WTC11 (cell line): ENCODE measurements around the gene RNF115. TPM values are rescaled to one million over a fixed set of nuclear protein-coding genes. Genes with fewer than 3 reads are reported as not detected.

Experiments
- ATAC-seq: fragments of 200-7000 bp; cut with Tn5 transposase; 2 replicates; pipeline ENCODE4 v1.10.0; 2021; ENCODE audit warnings: mild to moderate bottlenecking, moderate library complexity
- CTCF ChIA-PET: fragments of 300-600 bp; sonication (Branson Sonifier 250); formaldehyde crosslinking; loops from one replicate; lab custom pipeline; 2021; ENCODE audit warnings: antibody characterized with exemption; lab: Charles Lee
- POLR2A ChIA-PET: fragments of 350-600 bp; sonication (Branson Sonifier 250); formaldehyde crosslinking; loops from one replicate; lab custom pipeline; 2021; ENCODE audit warnings: antibody characterized with exemption; lab: Charles Lee
- DNase-seq: peaks from one replicate; pipeline ENCODE4 v3.0.0; 2021; ENCODE audit warnings: low spot score
- H3K27ac Mint-ChIP-seq: 2 replicates; pipeline ENCODE4 v1.8.0; 2021; ENCODE audit warnings: mixed read lengths
- H3K27me3 Mint-ChIP-seq: 2 replicates; pipeline ENCODE4 v1.8.0; 2021; ENCODE audit warnings: low read depth, mild to moderate bottlenecking, moderate library complexity, mixed read lengths
- H3K36me3 Mint-ChIP-seq: 2 replicates; pipeline ENCODE4 v1.8.0; 2021; ENCODE audit warnings: mixed read lengths
- H3K4me1 Mint-ChIP-seq: 2 replicates; pipeline ENCODE4 v1.8.0; 2022; ENCODE audit warnings: mixed read lengths
- H3K4me3 Mint-ChIP-seq: 2 replicates; pipeline ENCODE4 v1.8.0; 2021; ENCODE audit warnings: mild to moderate bottlenecking, moderate library complexity, mixed read lengths
- H3K9me3 Mint-ChIP-seq: 2 replicates; pipeline ENCODE4 v1.8.0; 2021; ENCODE audit warnings: mixed read lengths
- CREM ChIP-seq: sonication (generic); formaldehyde crosslinking; IDR thresholded peaks from 2 replicates; pipeline ENCODE4 v1.8.1; 2022; ENCODE audit warnings: mild to moderate bottlenecking, missing genetic modification reagents, moderate library complexity
- EMX1 ChIP-seq: fragments of 250-450 bp; sonication (Bioruptor Pico); IDR thresholded peaks from 2 replicates; pipeline ENCODE4 v1.8.0; 2021; ENCODE audit warnings: mild to moderate bottlenecking
- ETV6 ChIP-seq: sonication (generic); formaldehyde crosslinking; IDR thresholded peaks from 2 replicates; pipeline ENCODE4 v1.8.1; 2022; ENCODE audit warnings: mild to moderate bottlenecking, missing genetic modification reagents
- FOXK1 ChIP-seq: sonication (generic); formaldehyde crosslinking; IDR thresholded peaks from 2 replicates; pipeline ENCODE4 v1.8.0; 2022; ENCODE audit warnings: mild to moderate bottlenecking, moderate library complexity, missing genetic modification reagents
- JAZF1 ChIP-seq: fragments of 250-450 bp; sonication (Bioruptor Pico); IDR thresholded peaks from 2 replicates; pipeline ENCODE4 v1.9.0; 2021; ENCODE audit warnings: moderate library complexity, mild to moderate bottlenecking, inconsistent platforms
- KAT7 ChIP-seq: sonication (generic); formaldehyde crosslinking; IDR thresholded peaks from 2 replicates; pipeline ENCODE4 v1.8.1; 2023; ENCODE audit warnings: missing genetic modification reagents, mild to moderate bottlenecking, borderline replicate concordance
- NR2C2 ChIP-seq: sonication (generic); formaldehyde crosslinking; IDR thresholded peaks from 2 replicates; pipeline ENCODE4 v1.8.0; 2022; ENCODE audit warnings: mild to moderate bottlenecking, missing genetic modification reagents
- RELA ChIP-seq: sonication (generic); formaldehyde crosslinking; IDR thresholded peaks from 2 replicates; pipeline ENCODE4 v1.8.1; 2022; ENCODE audit warnings: missing genetic modification reagents, mild to moderate bottlenecking, borderline replicate concordance
- ZNF232 ChIP-seq: sonication (generic); formaldehyde crosslinking; IDR thresholded peaks from 2 replicates; pipeline ENCODE4 v1.8.0; 2022; ENCODE audit warnings: mild to moderate bottlenecking, missing genetic modification reagents
- ZNF423 ChIP-seq: fragments of 250-450 bp; sonication (Bioruptor Pico); IDR thresholded peaks from 2 replicates; pipeline ENCODE4 v2.1.2; 2022; ENCODE audit warnings: mild to moderate bottlenecking, moderate library complexity
- total RNA-seq: library from RNA; stranded (reverse); gene quantifications from 3 replicates; pipeline ENCODE4 v1.2.3, GENCODE V29; 2021
- TF ChIP-seq, protein P1 (sequence below): sonication (generic); formaldehyde crosslinking; conservative IDR thresholded peaks from 2 replicates; pipeline ENCODE4 v1.8.1; 2023; ENCODE audit warnings: mild to moderate bottlenecking, low read depth, missing genetic modification reagents, moderate library complexity
- TF ChIP-seq, protein P2 (sequence below): fragments of 200-600 bp; IDR thresholded peaks from 2 replicates; pipeline ENCODE4 v1.8.0; 2022; ENCODE audit warnings: antibody characterized with exemption
- TF ChIP-seq, protein P3 (sequence below): sonication (generic); formaldehyde crosslinking; IDR thresholded peaks from 2 replicates; pipeline ENCODE4 v1.8.0; 2022; ENCODE audit warnings: missing genetic modification reagents
- TF ChIP-seq, protein P4 (sequence below): fragments of 250-450 bp; sonication (Bioruptor Pico); IDR thresholded peaks from 2 replicates; pipeline ENCODE4 v1.9.0; 2021; ENCODE audit warnings: moderate library complexity, mild to moderate bottlenecking, inconsistent platforms, borderline replicate concordance

Gene RNF115
- total RNA-seq, 1 experiment from 2014 or later, result 8.1 TPM

DNA sequence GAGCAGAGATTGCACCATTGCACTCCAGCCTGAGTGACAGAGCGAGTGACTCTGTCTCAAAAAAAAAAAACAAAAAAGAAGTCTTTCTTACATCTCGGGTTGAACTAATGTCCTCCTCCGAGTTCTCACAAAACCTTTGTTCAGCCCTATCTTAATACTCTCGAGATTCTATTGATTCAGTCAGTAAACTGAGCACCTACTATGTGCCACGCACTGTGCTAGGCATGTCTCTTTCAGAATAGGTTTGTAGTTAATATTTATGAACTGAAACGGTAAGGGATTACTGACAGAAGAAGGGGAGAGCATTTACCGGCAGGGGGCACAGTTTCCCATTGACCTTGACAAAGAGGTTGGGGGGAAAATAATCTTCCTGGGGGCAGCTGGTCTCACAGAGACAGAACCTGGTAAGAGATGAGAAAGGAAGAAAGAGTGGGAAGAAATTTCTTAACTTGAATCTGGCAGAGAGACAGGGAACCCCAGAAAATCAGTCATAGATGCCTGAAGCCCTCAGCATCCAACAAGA lies 31.6 kb upstream of the RNF115 start (continued):
- TF ChIP-seq, protein P1, sequence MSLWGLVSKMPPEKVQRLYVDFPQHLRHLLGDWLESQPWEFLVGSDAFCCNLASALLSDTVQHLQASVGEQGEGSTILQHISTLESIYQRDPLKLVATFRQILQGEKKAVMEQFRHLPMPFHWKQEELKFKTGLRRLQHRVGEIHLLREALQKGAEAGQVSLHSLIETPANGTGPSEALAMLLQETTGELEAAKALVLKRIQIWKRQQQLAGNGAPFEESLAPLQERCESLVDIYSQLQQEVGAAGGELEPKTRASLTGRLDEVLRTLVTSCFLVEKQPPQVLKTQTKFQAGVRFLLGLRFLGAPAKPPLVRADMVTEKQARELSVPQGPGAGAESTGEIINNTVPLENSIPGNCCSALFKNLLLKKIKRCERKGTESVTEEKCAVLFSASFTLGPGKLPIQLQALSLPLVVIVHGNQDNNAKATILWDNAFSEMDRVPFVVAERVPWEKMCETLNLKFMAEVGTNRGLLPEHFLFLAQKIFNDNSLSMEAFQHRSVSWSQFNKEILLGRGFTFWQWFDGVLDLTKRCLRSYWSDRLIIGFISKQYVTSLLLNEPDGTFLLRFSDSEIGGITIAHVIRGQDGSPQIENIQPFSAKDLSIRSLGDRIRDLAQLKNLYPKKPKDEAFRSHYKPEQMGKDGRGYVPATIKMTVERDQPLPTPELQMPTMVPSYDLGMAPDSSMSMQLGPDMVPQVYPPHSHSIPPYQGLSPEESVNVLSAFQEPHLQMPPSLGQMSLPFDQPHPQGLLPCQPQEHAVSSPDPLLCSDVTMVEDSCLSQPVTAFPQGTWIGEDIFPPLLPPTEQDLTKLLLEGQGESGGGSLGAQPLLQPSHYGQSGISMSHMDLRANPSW (CRISPR knock-in tag), result no peak
- TF ChIP-seq CREM (CRISPR knock-in tag) (no peak), ZNF232 (no peak), KAT7 (CRISPR knock-in tag) (no peak), ZNF423 (no peak)

DNA sequence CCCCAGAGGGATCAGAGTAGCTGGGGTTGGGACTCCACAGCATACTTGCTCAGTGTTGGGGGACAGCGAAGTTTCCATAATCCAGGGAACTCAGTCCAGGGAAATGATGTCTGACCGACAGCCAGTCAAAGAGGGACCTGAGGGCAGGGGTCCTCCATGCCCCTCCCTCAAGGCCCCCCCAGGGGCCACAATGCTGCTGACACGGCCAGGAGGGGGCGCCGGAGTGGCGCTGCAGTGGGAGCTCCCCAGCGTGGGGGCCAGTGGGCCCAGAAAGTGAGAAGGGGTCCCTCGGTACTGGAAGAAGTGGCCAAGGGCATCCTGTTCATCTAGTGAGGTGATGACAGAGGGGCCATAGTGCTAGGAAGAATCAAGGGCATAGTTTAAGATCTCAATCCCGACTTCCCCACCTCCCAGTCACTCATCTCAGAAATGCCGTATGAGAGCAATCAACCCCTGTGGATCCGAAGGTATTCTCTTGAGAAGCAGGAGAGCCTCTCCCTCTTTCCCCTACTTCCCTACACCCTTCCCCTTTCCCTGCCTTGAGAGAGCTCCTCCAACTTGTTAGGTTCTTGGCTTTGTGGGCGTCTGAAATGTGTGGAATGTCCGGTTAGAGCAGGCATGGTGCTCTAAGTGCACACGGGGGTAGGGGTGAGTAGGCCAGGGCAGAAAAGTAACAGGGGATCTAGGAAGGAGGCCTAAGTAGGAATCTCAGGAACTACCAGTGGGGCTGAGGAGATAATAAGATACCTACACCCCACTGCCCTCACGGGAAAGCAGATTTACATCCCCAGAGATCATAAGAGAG lies 25.7 kb upstream of the RNF115 start:
- Mint-ChIP-seq H3K9me3 (no peaks in the 10 kb centered on the region), H3K4me3 (no peak overlapping the region), H3K36me3 (peaks cover 47% of the 10 kb centered on the region), H3K4me1 (peaks cover 3% of the 10 kb centered on the region; the same call in 1 of the 2 replicates), H3K27ac (no peak overlapping the region), H3K27me3 (no peaks in the 10 kb centered on the region)
- ATAC-seq, result no peak
- ChIA-PET POLR2A (interaction anchor here (1.2 kb wide), 1 partner anchor 10 kb away, joined by 12 read pairs; the partner anchor contains the start of gene PIAS3), CTCF (interaction anchor here (0.6 to 9.0 kb wide), 15 partner anchors 9 to 183 kb away, joined by 3 to 254 read pairs (median 3); partner anchors contain the start of genes ANKRD34A, ITGA10, PEX11B and PIAS3)
- TF ChIP-seq, protein P2, sequence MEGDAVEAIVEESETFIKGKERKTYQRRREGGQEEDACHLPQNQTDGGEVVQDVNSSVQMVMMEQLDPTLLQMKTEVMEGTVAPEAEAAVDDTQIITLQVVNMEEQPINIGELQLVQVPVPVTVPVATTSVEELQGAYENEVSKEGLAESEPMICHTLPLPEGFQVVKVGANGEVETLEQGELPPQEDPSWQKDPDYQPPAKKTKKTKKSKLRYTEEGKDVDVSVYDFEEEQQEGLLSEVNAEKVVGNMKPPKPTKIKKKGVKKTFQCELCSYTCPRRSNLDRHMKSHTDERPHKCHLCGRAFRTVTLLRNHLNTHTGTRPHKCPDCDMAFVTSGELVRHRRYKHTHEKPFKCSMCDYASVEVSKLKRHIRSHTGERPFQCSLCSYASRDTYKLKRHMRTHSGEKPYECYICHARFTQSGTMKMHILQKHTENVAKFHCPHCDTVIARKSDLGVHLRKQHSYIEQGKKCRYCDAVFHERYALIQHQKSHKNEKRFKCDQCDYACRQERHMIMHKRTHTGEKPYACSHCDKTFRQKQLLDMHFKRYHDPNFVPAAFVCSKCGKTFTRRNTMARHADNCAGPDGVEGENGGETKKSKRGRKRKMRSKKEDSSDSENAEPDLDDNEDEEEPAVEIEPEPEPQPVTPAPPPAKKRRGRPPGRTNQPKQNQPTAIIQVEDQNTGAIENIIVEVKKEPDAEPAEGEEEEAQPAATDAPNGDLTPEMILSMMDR, result peak; percentile 52
- TF ChIP-seq NR2C2 (CRISPR knock-in tag) (no peak), ETV6 (CRISPR knock-in tag) (no peak), EMX1 (no peak)
- TF ChIP-seq, protein P3, sequence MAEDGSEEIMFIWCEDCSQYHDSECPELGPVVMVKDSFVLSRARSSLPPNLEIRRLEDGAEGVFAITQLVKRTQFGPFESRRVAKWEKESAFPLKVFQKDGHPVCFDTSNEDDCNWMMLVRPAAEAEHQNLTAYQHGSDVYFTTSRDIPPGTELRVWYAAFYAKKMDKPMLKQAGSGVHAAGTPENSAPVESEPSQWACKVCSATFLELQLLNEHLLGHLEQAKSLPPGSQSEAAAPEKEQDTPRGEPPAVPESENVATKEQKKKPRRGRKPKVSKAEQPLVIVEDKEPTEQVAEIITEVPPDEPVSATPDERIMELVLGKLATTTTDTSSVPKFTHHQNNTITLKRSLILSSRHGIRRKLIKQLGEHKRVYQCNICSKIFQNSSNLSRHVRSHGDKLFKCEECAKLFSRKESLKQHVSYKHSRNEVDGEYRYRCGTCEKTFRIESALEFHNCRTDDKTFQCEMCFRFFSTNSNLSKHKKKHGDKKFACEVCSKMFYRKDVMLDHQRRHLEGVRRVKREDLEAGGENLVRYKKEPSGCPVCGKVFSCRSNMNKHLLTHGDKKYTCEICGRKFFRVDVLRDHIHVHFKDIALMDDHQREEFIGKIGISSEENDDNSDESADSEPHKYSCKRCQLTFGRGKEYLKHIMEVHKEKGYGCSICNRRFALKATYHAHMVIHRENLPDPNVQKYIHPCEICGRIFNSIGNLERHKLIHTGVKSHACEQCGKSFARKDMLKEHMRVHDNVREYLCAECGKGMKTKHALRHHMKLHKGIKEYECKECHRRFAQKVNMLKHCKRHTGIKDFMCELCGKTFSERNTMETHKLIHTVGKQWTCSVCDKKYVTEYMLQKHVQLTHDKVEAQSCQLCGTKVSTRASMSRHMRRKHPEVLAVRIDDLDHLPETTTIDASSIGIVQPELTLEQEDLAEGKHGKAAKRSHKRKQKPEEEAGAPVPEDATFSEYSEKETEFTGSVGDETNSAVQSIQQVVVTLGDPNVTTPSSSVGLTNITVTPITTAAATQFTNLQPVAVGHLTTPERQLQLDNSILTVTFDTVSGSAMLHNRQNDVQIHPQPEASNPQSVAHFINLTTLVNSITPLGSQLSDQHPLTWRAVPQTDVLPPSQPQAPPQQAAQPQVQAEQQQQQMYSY, result no peak
- peak; percentile 60 for DNase-seq

DNA sequence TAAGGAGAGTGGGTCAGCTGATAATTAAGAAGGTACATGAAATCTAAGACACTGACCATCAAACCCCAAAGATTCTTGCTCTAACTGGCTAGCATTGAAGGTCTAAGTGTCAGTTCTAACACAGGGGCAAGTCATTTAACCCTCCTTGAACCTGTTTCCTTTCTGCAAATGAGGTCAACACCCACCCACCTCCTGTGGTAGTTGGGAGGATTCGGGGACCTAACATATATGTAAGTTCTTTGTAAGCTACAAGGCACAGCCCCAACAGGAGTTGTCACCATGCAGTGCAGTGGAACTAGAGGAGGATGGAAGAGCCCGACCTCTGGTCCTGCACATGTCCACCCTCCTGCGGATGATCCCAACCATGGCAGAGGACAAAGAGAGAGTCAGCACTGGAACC lies 23.9 kb upstream of the RNF115 start:
- Mint-ChIP-seq H3K36me3 (peaks cover 30% of the 10 kb centered on the region), H3K27me3 (no peaks in the 10 kb centered on the region), H3K4me1 (peaks cover 3% of the 10 kb centered on the region; the same call in 1 of the 2 replicates), H3K4me3 (no peak overlapping the region), H3K9me3 (no peaks in the 10 kb centered on the region), H3K27ac (no peak overlapping the region)
- DNase-seq (no peak), ATAC-seq (no peak)
- POLR2A ChIA-PET, result no interaction called here
- CTCF ChIA-PET, result interaction anchor here (0.6 to 9.0 kb wide), 6 partner anchors 11 to 160 kb away, joined by 3 to 254 read pairs (median 32); partner anchors contain the start of genes ANKRD35 and PIAS3
- TF ChIP-seq RELA (no peak), JAZF1 (CRISPR knock-in tag) (no peak), FOXK1 (CRISPR knock-in tag) (no peak)
- TF ChIP-seq, protein P3, result no peak
- TF ChIP-seq, protein P4, sequence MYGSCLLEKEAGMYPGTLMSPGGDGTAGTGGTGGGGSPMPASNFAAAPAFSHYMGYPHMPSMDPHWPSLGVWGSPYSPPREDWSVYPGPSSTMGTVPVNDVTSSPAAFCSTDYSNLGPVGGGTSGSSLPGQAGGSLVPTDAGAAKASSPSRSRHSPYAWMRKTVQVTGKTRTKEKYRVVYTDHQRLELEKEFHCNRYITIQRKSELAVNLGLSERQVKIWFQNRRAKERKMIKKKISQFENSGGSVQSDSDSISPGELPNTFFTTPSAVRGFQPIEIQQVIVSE (CRISPR knock-in tag), result no peak
